Panc1 (cell line): ENCODE results near the gene CACNB3. TPM values are rescaled to one million over a fixed set of nuclear protein-coding genes. Genes with fewer than 3 reads are reported as not detected.

Source experiments
- ATAC-seq: fragments of 200-7000 bp; cut with Tn5 transposase; 2 replicates; pipeline ENCODE4 v1.9.1; 2020; ENCODE audit warnings: mild to moderate bottlenecking, moderate library complexity
- BruUV-seq: library from RNA; stranded (reverse); fragments of 400-500 nt; replicated peaks from 2 replicates; lab custom pipeline; 2021; lab: Mats Ljungman, UMichigan
- CTCF ChIA-PET: fragments of 300-600 bp; sonication (Branson Sonifier 250); formaldehyde crosslinking; loops from one replicate; lab custom pipeline; 2022; ENCODE audit warnings: antibody characterized with exemption; lab: Charles Lee
- POLR2A ChIA-PET: fragments of 300-600 bp; sonication (Branson Sonifier 250); formaldehyde crosslinking; loops from one replicate; lab custom pipeline; 2022; ENCODE audit warnings: antibody characterized with exemption; lab: Charles Lee
- DNase-seq: peaks from one replicate; pipeline ENCODE4 v3.0.0-alpha.2; 2010; ENCODE audit warnings: low read depth, low spot score
- H3K27ac ChIP-seq: 2 replicates; pipeline ENCODE4 v1.5.1; 2011; ENCODE audit warnings: mild to moderate bottlenecking, low read length, inconsistent platforms
- H3K27me3 ChIP-seq: fragments of 200-500 bp; sonication (Bioruptor generic); 2 replicates; pipeline ENCODE4 v1.6.0; 2014; ENCODE audit warnings: low read length, inconsistent platforms; ENCODE audit not compliant: control insufficient read depth, insufficient read depth
- H3K36me3 ChIP-seq: fragments of 200-500 bp; sonication (Bioruptor generic); 2 replicates; pipeline ENCODE4 v1.5.1; 2014; ENCODE audit warnings: inconsistent platforms, mild to moderate bottlenecking, low read length, moderate library complexity; ENCODE audit not compliant: control insufficient read depth, insufficient read depth
- H3K4me1 ChIP-seq: 2 replicates; pipeline ENCODE4 v1.5.1; 2011; ENCODE audit warnings: inconsistent platforms, mild to moderate bottlenecking, low read length, moderate library complexity; ENCODE audit not compliant: control insufficient read depth, insufficient read depth
- H3K4me3 ChIP-seq, 2 experiments: 2 replicates each; pipeline ENCODE4 v1.5.1; 2011 to 2012; ENCODE audit warnings: low read depth in 2 of 2, low read length in 2 of 2, mild to moderate bottlenecking in 2 of 2, inconsistent platforms in 1 of 2, moderate library complexity in 1 of 2
- H3K9me3 ChIP-seq: fragments of 200-500 bp; sonication (Bioruptor generic); 2 replicates; pipeline ENCODE4 v1.5.1; 2014; ENCODE audit warnings: low read depth, mild to moderate bottlenecking, inconsistent platforms, low read length, moderate library complexity; ENCODE audit not compliant: control insufficient read depth, insufficient read depth
- POLR2AphosphoS5 ChIP-seq: IDR thresholded peaks from 2 replicates; pipeline ENCODE4 v1.6.1; 2012; ENCODE audit warnings: mild to moderate bottlenecking, low read depth, low read length, moderate library complexity
- REST ChIP-seq, 2 experiments: IDR thresholded peaks; 2 replicates each; pipeline ENCODE4 v1.6.1; 2011 to 2012; ENCODE audit warnings: low read depth in 2 of 2, control low read depth in 1 of 2, low read length in 1 of 2, mild to moderate bottlenecking in 1 of 2, moderate library complexity in 1 of 2; ENCODE audit not compliant: insufficient read depth in 1 of 2
- SIN3A ChIP-seq: IDR thresholded peaks from 2 replicates; pipeline ENCODE4 v1.6.1; 2012; ENCODE audit warnings: low read depth, mild to moderate bottlenecking, low read length, moderate library complexity, borderline replicate concordance; ENCODE audit not compliant: insufficient read depth
- TCF7L2 ChIP-seq: IDR thresholded peaks from 2 replicates; pipeline ENCODE4 v1.6.1; 2011; ENCODE audit warnings: mild to moderate bottlenecking, low read depth, low read length, inconsistent platforms
- in situ Hi-C: cut with HindIII; loops from 2 replicates; pipeline ENCODE4 v1.10.0; 2016; ENCODE audit warnings: low sequenced_read_pairs, low pct_unique_long_range_greater_than_20kb
- intact Hi-C: fragments of 100-400 bp; cut with micrococcal nuclease; formaldehyde crosslinking; loops from one replicate; pipeline ENCODE4 v1.10.0; 2022; ENCODE audit not compliant: unreplicated experiment
- total RNA-seq: library from RNA; stranded (reverse); gene quantifications from one replicate; pipeline ENCODE4 v1.2.1, GENCODE V29; 2021; ENCODE audit not compliant: unreplicated experiment
- TF ChIP-seq, protein P1 (sequence below): fragments of 450-650 bp; IDR thresholded peaks from 2 replicates; pipeline ENCODE4 v1.5.1; 2017; ENCODE audit warnings: mild to moderate bottlenecking

CACNB3 gene
- total RNA-seq, 1 experiment from 2014 or later: 40.5 TPM

- no peak for DNase-seq
- TF ChIP-seq POLR2AphosphoS5 (no peak), TCF7L2 (no peak), SIN3A (no peak), REST (IDR thresholded peaks at IDR 0.05; ENCODE audit: insufficient read depth in 1 of 2, low read depth in 2 of 2, low read length in 1 of 2) (no peak)
- TF ChIP-seq, protein P1, sequence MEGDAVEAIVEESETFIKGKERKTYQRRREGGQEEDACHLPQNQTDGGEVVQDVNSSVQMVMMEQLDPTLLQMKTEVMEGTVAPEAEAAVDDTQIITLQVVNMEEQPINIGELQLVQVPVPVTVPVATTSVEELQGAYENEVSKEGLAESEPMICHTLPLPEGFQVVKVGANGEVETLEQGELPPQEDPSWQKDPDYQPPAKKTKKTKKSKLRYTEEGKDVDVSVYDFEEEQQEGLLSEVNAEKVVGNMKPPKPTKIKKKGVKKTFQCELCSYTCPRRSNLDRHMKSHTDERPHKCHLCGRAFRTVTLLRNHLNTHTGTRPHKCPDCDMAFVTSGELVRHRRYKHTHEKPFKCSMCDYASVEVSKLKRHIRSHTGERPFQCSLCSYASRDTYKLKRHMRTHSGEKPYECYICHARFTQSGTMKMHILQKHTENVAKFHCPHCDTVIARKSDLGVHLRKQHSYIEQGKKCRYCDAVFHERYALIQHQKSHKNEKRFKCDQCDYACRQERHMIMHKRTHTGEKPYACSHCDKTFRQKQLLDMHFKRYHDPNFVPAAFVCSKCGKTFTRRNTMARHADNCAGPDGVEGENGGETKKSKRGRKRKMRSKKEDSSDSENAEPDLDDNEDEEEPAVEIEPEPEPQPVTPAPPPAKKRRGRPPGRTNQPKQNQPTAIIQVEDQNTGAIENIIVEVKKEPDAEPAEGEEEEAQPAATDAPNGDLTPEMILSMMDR: no peak
- POLR2A ChIA-PET: no interaction called here
- Histone ChIP-seq H3K4me3 (no peak overlapping the region), H3K36me3 (no peaks in the 10 kb centered on the region), H3K9me3 (no peaks in the 10 kb centered on the region), H3K27me3 (no peaks in the 10 kb centered on the region), H3K27ac (no peak overlapping the region), H3K4me1 (no peaks in the 10 kb centered on the region)
- no peak for ATAC-seq
- intact Hi-C loops: no loop called here
- in situ Hi-C loops: no loop called here
- CTCF ChIA-PET: no interaction called here
- BruUV-seq: no TSS peak
Observed at GRCh38 chr12:48779869-48780268, 38.4 kb upstream of the CACNB3 start.

DNA sequence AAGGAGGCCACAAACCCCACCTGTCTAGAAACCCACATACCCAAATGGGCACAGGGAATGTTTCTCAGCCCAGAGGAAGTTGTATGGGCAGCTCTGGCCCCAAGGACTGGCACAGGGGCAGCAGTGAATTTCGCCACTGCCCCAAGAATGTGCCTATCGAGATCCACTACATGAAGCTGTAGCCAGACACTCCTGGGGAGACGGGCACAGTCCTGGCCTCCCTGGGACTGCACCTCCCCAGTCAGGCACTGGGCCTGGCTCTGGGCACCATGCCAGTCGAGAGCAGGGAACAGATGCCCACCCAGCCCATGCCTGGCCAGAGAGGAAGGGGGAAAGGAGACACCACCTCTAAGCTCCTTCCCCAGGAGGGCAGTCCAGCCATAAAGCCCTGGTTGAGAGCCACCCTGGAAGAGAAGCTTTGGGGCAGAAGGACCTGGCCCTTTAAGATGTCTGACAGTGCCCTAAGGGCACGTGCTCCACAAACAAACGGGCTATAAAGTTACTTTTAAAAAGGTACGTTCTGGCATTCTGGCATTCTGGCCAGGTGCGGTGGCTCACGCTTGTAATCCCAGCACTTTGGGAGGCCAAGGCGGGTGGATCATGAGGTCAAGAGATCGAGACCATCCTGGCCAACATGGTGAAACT lies 37.8 kb upstream of the CACNB3 start:
- Histone ChIP-seq H3K27me3 (no peaks in the 10 kb centered on the region), H3K36me3 (no peaks in the 10 kb centered on the region), H3K9me3 (no peaks in the 10 kb centered on the region), H3K4me1 (no peaks in the 10 kb centered on the region), H3K27ac (no peak overlapping the region), H3K4me3 (no peak overlapping the region)
- TF ChIP-seq, protein P1: no peak
- TF ChIP-seq SIN3A (no peak), TCF7L2 (no peak), POLR2AphosphoS5 (no peak), REST (IDR thresholded peaks at IDR 0.05; ENCODE audit: insufficient read depth in 1 of 2, low read depth in 2 of 2, low read length in 1 of 2) (no peak)
- POLR2A ChIA-PET: no interaction called here
- in situ Hi-C loops: no loop called here
- ATAC-seq (no peak), DNase-seq (no peak)
- CTCF ChIA-PET: no interaction called here
- intact Hi-C loops: no loop called here
- BruUV-seq: no TSS peak
